COLO829 (cell line): ENCODE results near the gene ZNF519.

Source experiments
- DNase-seq: peaks from one replicate; pipeline ENCODE4 v3.0.0; 2012; ENCODE audit warnings: low spot score

Gene ZNF519

GRCh38 chr18:14098428-14098827 is 33.8 kb downstream of the ZNF519 start:
- DNase-seq = no peak

GRCh38 chr18:14097761-14098160 is 34.5 kb downstream of the ZNF519 start:
- DNase-seq = no peak

- DNase-seq = no peak
Observed at GRCh38 chr18:14093307-14093915, 38.8 kb downstream of the ZNF519 start.

- no peak for DNase-seq
Observed at GRCh38 chr18:14092625-14093306, 39.5 kb downstream of the ZNF519 start.

- DNase-seq = no peak
Observed at GRCh38 chr18:14089781-14090180, 42.5 kb downstream of the ZNF519 start.

- peak; percentile 82 for DNase-seq
Observed at GRCh38 chr18:14089191-14089590, 43.0 kb downstream of the ZNF519 start.

- peak; percentile 41 for DNase-seq
Observed at GRCh38 chr18:14086458-14087231, 45.6 kb downstream of the ZNF519 start.

GRCh38 chr18:14085770-14086457 is 46.3 kb downstream of the ZNF519 start:
- no peak for DNase-seq

GRCh38 chr18:14075196-14075595 is 57.0 kb downstream of the ZNF519 start:
- DNase-seq = no peak

- no peak for DNase-seq
Observed at GRCh38 chr18:14074187-14074586, 58.0 kb downstream of the ZNF519 start.

GRCh38 chr18:14053661-14054060 is 78.6 kb downstream of the ZNF519 start:
- no peak for DNase-seq
